Tibial artery (tissue), 4 donors: ENCODE data around the gene NAT14.
A peak's percentile ranks its signal among the peaks of the same experiment; 100 is the strongest.

Experiments used
- DNase-seq, 2 donors: peaks; one replicate each; pipeline ENCODE4 v3.0.0-alpha.2; 2019
- H3K27ac ChIP-seq, 2 donors: fragments of 200-600 bp; sonication (generic) in 1 of 2; 1 replicate in 1 of 2; 2 replicates in 1 of 2; pipeline ENCODE4 v1.5.1; 2018 to 2019; ENCODE audit warnings: mild to moderate bottlenecking in 1 of 2
- H3K27me3 ChIP-seq, 2 donors: fragments of 200-600 bp; sonication (generic) in 1 of 2; one replicate each; pipeline versions ENCODE4 v1.5.1 to v1.6.0; 2016 to 2019
- H3K36me3 ChIP-seq, 3 donors: fragments of 200-600 bp; sonication (generic) in 2 of 3; one replicate each; pipeline ENCODE4 v1.5.1; 2016 to 2019; ENCODE audit warnings: mild to moderate bottlenecking in 2 of 3
- H3K4me1 ChIP-seq, 4 donors: fragments of 200-600 bp; sonication (generic) in 2 of 4; 1 replicate in 3 of 4; 2 replicates in 1 of 4; pipeline ENCODE4 v1.5.1; 2016 to 2019
- H3K4me3 ChIP-seq, 2 donors: fragments of 200-600 bp; sonication (generic) in 1 of 2; 1 replicate in 1 of 2; 2 replicates in 1 of 2; pipeline ENCODE4 v1.5.1; 2018 to 2019; ENCODE audit warnings: mild to moderate bottlenecking in 2 of 2
- H3K9me3 ChIP-seq, 3 donors: fragments of 200-600 bp; sonication (generic) in 1 of 3; one replicate each; pipeline ENCODE4 v1.5.1; 2016 to 2019
- intact Hi-C: fragments of 100-400 bp; cut with DNase I; formaldehyde crosslinking; loops from one replicate; pipeline ENCODE4 v1.15.0; 2023; ENCODE audit warnings: low total_unique reads
- TF ChIP-seq, protein P1 (sequence below), 2 experiments: fragments of 200-600 bp in 1 of 2; fragments of 450-650 bp in 1 of 2; IDR thresholded peaks; one replicate each; pipeline ENCODE4 v1.5.1; 2017 to 2019; ENCODE audit warnings: antibody characterized with exemption in 2 of 2, mild to moderate bottlenecking in 1 of 2, moderate library complexity in 1 of 2

NAT14 gene

DNA sequence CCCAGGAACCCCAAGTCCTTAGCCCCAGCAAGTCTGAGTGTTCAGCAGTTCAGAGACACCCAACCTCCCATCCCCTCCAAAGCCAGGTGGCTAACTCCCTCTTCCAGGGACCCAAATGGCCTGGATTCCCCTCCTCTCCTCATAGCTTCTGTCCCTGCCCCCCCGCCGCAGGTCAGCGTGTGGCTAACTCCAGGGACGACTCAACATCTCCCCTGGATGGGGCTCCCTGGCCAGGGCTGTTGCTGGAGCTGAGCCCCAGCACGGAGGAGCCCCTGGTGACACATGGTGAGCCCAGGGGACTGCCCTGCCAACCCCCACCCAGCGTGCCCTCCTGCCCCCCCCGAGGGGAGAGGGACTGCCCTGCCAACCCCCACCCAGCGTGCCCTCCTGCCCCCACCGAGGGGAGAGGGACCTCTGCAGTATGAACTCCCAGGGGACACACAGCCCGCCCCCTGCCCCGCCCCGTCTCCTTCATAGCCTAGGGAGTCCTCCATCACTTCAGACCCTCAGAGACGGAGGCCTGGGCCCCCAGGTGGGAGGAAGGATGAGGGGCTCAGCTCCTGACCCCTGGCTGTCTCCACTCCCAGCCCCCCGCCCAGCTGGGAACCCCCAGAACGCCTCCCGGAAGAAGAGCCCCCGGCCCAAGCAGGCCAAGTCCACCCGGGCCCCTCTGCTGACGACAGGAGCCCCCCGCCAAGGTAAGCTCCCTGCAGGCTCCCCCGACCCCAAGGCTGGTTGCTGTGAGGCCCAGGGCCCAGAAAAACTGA lies 4.9 kb downstream of the NAT14 start:
- Histone ChIP-seq H3K9me3 (no peaks in the 10 kb centered on the region), H3K27ac (peak overlapping the region in 1 of 2 donors; percentile 86), H3K4me1 (peaks cover 0 to 59% (median 32%) of the 10 kb centered on the region in 4 donors), H3K27me3 (peaks cover 0 to 83% of the 10 kb centered on the region in 2 donors), H3K4me3 (peak overlapping the region in 1 of 2 donors; percentile 38), H3K36me3 (no peaks in the 10 kb centered on the region)
- intact Hi-C loops = no loop called here
- TF ChIP-seq, protein P1, sequence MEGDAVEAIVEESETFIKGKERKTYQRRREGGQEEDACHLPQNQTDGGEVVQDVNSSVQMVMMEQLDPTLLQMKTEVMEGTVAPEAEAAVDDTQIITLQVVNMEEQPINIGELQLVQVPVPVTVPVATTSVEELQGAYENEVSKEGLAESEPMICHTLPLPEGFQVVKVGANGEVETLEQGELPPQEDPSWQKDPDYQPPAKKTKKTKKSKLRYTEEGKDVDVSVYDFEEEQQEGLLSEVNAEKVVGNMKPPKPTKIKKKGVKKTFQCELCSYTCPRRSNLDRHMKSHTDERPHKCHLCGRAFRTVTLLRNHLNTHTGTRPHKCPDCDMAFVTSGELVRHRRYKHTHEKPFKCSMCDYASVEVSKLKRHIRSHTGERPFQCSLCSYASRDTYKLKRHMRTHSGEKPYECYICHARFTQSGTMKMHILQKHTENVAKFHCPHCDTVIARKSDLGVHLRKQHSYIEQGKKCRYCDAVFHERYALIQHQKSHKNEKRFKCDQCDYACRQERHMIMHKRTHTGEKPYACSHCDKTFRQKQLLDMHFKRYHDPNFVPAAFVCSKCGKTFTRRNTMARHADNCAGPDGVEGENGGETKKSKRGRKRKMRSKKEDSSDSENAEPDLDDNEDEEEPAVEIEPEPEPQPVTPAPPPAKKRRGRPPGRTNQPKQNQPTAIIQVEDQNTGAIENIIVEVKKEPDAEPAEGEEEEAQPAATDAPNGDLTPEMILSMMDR (IDR thresholded peaks at IDR 0.05) = no peak
- DNase-seq = no peak

DNA sequence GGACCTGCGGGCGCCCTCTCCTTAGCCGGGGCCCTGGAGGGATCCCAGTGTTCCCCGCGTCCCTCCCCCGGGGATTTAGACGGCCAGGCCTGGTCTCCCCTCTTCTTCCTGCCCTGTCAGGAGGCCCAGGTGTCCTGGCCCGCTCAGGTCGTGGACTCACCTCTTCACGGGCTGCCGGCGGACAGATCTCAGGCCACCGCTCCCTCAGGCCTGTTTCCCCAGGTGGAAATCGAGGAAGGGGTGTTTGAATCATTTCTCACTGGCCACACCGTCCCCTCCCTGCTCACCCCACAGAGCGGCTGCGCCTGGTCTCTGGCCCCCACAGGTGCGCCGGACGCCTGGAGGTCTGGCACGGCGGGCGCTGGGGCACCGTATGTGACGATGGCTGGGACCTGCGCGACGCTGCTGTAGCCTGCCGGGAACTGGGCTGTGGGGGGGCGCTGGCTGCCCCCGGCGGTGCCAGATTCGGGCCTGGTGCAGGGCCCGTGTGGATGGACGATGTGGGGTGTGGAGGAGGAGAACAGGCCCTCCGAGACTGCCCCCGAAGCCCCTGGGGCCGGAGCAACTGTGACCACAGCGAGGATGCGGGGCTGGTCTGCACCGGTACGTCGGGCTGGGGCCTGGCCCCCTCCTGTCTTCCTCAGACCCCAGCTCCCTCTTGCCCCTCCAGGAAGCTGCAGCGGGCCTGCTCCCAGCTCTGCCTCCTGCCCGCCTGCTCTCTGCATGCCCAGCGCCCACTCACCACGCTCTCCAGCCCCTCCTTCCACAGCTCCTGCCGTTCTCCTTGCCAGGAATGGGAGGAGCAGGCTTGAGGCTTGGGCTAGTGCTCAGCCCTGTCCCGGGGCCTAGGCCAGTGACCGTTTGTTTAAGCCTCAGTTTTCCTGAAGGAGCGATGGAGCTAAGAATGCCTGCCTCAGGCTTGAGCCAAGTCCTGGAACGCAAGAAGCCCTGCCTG lies 5.8 kb downstream of the NAT14 start:
- peaks cover 0 to 75% of the 10 kb centered on the region in 2 donors for H3K27me3 ChIP-seq
- peaks cover 0 to 51% (median 25%) of the 10 kb centered on the region in 4 donors for H3K4me1 ChIP-seq
- peak overlapping the region; percentile 18 to 22 for H3K27ac ChIP-seq
- intact Hi-C loops = no loop called here
- H3K9me3 ChIP-seq = no peaks in the 10 kb centered on the region
- no peak overlapping the region for H3K4me3 ChIP-seq
- H3K36me3 ChIP-seq = no peaks in the 10 kb centered on the region
- DNase-seq = no peak
- TF ChIP-seq, protein P1 (IDR thresholded peaks at IDR 0.05) = no peak

DNA sequence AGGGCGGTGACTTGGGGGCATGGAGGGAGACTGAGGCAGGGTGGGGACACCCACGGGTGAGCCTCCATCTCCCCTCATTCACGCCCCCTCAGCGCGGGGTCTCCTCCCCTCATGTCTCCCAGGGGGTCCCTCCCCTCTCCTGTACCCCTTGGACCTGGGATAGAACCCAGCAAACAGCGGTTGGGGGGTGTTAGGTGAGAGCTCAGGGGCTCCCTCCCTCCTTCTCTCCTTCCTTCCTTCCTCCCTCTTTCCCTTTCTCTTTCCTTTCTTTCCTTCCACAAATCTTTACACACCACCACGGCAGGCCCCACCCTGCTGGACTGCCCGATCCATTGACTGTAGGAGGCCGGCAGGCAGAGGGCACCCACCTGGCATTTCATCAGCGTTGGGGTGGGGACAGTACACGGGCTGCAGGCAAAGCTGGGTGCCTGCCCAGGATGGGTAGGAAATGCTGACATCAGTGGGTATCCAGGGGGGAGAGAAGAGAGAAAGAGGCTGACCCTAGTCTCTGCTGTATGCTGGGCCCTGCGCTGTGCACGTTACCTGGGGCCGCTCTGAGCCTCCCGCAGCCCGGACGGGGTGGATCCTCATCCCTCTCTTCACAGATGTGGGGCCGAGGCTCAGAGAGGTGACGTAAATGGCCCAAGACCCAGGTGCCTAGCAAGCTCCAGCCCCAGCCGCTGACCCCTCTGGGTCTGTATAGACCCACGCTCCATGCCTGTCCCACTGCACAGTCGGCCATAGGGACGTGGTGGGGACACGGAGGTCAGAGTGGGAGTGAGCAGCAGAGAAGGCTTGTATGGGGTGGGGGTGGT lies 6.8 kb downstream of the NAT14 start:
- no peaks in the 10 kb centered on the region for H3K36me3 ChIP-seq
- intact Hi-C loops = no loop called here
- H3K4me1 ChIP-seq = peaks cover 0 to 41% (median 18%) of the 10 kb centered on the region in 4 donors
- peaks cover 0 to 65% of the 10 kb centered on the region in 2 donors for H3K27me3 ChIP-seq
- H3K27ac ChIP-seq = peak overlapping the region; percentile 18 to 22
- no peak overlapping the region for H3K4me3 ChIP-seq
- H3K9me3 ChIP-seq = no peaks in the 10 kb centered on the region
- no peak for DNase-seq
- TF ChIP-seq, protein P1 (IDR thresholded peaks at IDR 0.05) = no peak

DNA sequence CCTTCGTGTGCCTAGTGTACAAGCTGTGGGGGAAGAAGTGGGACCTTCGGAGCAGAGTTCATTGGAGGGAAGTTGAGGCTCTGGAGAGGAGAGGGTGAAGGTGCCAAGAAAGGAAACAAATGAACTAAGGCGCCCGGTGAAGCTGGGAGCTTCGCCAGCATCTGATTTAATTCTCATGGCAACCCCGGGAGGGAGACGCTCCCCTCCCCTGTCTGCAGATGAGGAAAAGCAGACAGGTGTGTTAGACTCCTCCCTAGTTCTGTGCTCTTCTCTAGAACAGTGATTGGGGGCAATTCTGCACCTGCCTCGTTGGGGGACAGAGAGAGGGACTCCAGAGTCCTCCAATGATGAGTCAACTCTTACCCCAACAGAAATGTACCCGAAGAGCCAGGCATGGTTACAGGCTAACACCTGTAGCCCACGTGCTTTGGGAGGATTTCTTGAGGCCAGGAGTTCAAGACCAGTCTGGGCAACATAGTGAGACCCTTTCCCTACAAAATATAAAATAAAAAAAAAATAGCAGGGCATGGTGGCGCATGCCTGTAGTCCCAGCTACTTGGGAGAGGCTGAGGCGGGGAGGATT lies 7.5 kb downstream of the NAT14 start:
- Histone ChIP-seq H3K27ac (no peak overlapping the region), H3K4me3 (no peak overlapping the region), H3K27me3 (peaks cover 0 to 65% of the 10 kb centered on the region in 2 donors), H3K36me3 (no peaks in the 10 kb centered on the region), H3K9me3 (no peaks in the 10 kb centered on the region), H3K4me1 (peaks cover 0 to 34% (median 13%) of the 10 kb centered on the region in 4 donors)
- no peak for DNase-seq
- intact Hi-C loops = no loop called here
- TF ChIP-seq, protein P1 (IDR thresholded peaks at IDR 0.05) = no peak
